Activated effector memory CD4-positive, alpha-beta T cell treated with anti-CD3 and anti-CD28 coated beads, Interleukin-2, amount 50 U/mL, for 16 hours (primary cell): Measurements from ENCODE around the gene RIPOR2.
"Not testable (repeated sequence)": the region's sequence is repeated elsewhere in the genome, so short reads cannot be mapped to it uniquely, and the experiment has no call there.

ENCODE experiments used
- DNase-seq: peaks from one replicate; pipeline ENCODE4 v3.0.0-alpha.2; 2020

RIPOR2 gene

DNA sequence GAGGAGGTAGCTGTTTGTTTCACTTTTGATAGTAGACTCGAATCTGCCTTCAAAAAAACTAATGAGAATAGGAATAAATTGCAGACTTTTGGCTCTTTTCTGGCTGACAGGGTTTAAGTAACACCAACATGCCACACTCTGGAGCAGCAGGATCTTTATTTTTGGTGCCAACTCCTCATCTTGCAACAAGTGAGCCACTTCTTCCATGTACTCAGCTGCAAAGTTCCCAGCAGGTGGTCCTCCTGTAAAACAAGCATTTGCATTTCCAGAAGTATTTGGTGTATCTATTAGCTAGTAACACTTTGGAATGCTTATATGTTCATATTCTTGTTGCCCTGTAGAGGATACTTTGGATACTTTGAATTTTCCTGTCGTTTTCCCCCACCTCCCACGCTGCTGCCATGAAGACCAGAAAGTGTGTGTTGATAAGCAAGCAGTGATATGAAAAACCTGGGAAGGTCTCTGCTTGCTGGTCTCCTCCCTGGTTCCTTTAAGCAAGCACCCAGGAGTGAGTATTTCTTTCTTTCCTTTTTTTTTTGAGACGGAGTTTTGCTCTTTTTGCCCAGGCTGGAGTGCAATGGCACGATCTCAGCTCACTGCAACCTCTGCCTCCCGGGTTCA, 138.1 kb downstream of the RIPOR2 start:
- DNase-seq, result no peak

DNA sequence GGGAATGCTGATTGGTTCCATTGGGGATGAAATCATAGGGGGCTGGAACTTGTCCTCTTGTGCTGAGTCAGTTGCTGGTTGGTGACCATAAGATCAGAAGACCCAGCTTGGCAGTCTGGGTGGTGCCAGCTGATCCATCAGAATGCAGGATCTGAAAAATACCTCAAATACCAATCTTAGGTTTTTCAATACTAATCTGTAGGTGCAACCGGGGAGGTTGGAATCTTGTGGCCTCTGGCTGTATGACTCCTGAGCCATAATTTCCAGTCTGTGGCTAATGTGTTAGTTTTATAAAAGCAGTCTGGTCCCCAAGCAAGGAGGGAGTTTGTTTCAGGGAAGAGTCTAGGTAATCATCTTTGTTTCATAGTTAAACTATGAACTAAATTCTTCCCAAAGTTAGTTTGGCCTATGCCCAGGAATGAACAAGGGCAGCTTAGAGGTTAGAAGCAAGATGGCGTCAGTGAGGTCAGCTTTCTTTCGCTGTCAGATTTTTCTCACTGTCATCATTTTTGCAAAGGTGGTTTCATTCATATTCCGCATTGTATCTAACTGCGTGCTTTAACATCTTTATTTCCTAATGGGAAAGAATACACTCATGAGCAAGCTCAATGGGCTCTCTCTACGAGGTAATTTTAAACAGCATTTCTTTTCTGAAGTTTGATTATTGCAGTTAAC, 139.0 kb downstream of the RIPOR2 start:
- DNase-seq, result no peak

DNA sequence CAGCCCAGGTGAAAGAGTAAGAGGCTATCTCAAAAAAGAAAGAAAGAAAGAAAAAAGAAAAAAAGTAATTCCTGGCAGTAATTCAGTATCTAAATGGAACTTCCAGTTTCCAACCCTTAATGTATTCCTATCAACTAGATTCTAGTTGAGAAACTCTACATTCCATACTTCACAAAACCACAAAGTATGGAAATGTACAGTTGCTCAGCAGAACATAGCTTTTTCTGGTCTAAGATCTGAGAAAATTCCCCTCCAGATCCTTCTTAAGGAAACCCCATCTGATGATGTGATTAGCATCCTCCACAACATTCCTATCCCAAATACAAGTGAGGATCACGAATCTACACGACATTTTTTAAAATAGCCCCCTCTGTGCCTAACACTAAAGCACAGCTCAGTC, 140.7 kb downstream of the RIPOR2 start:
- no peak for DNase-seq

DNA sequence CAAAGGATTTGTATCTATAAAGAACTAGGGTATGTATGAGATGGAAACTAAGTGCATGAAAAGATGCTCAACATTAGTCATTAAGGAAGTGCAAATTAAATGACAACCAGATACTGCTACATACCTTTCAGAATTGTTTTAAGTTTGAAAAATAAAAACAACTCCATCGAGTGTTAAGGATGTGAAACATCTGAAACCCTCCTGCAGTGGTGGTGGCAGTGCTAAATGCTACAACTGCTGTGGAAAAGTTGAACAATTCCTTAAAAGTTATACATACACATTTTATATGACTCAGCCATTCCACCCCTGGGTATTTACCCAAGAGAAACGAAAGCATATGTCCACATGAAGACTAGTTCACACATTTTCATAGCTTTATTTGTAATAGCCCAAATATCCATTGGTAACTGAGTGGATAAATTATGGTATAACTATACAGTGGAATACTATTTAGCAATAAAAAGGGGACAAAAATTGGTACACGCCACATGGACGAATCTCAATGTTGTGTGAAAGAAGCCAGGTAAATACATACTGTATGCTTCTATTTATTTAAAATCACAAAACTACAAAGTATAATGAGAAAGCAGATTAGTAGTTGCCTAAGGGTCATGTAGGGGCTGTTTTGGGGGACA, 147.6 kb downstream of the RIPOR2 start:
- no peak for DNase-seq

DNA sequence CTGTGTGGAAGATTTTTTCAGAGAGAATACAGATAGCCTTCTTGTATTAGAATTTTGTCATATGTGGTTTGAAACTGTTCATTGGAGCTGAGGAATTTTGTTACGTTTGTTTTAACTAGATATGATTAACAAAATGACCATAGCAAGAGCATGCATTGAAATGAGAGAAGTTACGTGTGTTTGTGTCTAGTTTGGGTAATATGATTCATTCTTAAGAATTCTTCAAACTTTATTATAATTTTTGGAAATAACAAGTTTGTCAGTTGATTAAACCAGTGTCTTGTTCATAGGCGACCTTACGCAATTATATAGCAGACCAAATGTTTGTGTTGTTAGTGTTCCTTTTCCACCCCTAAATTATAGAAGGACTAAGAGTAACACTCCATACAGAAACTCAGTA, 155.6 kb downstream of the RIPOR2 start:
- no peak for DNase-seq

DNA sequence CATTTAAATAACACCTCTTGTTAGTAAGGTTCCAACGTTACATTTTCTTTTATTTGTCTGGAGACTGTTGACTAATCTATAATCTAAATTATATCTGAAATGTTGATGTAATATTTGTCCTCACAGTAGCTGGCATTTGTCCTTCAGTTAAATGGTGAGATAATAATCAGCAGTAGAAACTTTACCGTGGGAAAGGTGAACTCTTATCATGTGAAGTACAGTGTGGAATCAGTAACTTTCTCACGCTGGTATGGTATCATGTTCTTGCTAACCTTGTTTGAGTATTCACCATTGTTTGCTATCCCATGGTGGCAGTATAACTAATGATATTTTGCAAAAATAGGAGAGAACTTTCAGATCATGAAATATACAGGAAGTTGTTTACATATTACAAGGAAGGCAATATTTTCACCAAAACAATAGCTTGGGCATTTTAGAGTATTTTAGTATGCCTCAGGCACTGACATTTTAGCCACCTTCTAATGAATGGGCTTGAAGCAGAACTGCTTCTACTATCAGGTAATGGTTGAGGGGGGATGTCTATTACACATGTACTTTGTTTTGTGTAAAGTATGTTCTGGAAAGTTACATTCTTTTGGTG, 156.2 kb downstream of the RIPOR2 start:
- no peak for DNase-seq

DNA sequence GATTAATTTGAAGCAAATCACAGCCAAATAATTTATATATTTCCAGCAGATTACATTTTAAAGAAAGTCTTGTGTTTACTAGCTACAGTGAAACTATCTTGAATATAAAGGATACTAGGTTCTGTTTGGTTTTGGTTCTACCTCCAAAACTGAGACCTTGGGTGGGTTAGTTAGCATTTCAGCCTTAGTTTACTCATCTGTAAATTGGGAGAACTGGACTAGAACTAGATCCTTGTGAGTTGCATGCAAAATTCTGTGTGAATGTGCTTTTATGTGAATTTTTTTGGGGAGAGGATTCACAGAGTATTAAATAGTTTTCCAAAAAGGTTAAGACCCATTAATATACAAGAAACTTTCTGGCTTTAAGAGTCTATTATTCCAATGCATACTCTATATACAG, 156.9 kb downstream of the RIPOR2 start:
- DNase-seq, result no peak

DNA sequence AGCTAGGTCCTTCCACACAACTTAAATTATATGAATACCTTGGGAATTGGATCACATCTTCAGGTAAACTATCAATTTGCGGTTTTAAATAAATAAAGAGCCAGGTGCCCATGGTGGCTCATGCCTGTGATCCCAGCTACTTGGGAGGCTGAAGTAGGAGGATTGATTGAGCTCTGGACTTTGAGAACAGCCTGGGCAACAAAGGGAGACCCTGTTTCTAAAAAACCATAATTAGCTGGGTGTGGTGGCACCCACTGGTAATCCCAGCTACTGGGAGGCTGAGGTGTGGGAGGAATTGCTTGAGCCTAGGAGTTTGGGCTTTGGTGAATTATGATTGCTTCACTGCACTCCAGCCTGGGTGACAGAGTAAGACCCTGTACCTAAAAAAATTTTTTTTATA, 157.6 kb downstream of the RIPOR2 start:
- no peak for DNase-seq

DNA sequence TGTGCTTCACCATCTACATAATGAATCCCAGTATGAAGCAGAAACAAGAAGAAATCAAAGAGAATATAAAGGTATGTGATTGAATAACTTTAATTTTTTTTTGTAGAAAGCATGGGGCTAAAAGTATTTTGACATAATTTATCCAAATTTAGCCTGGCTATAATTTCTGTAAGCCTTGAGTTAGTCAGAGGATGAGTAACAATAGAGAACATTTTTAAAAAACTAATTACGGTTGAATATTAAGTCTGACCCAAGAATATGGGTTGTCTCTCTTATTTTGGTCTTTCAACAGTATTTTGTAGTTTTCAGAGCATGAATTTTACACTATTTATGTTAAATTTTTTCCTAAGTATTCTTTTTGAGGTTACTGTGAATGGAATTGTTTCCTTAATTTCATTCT, 158.5 kb downstream of the RIPOR2 start:
- DNase-seq, result no peak

DNA sequence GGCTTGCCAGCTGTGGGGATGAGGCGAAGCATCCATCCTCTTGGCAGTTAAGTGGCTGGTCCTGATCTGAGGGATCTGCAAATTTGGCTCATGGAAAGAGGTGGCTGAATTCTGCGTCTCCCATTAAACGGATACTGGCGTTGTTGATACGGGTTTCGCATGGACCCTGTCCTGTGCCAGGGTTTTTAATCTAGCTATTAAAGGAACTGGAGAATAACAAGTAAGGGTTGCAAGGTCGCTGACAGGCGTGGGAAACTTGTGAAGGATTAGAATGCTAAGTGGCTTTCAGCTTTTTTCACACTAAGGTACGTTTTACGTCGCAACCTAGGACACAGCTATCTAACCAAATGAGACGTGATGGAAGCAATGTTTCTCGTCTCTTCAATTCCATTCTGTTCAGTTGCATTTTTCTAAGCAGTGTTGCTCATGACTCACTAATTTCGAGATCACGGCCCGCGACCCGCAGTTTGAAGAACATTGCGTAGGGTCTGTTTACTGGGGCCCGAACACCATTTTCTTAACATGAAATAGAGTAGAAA, 160.2 kb downstream of the RIPOR2 start:
- DNase-seq, result peak; percentile 80

DNA sequence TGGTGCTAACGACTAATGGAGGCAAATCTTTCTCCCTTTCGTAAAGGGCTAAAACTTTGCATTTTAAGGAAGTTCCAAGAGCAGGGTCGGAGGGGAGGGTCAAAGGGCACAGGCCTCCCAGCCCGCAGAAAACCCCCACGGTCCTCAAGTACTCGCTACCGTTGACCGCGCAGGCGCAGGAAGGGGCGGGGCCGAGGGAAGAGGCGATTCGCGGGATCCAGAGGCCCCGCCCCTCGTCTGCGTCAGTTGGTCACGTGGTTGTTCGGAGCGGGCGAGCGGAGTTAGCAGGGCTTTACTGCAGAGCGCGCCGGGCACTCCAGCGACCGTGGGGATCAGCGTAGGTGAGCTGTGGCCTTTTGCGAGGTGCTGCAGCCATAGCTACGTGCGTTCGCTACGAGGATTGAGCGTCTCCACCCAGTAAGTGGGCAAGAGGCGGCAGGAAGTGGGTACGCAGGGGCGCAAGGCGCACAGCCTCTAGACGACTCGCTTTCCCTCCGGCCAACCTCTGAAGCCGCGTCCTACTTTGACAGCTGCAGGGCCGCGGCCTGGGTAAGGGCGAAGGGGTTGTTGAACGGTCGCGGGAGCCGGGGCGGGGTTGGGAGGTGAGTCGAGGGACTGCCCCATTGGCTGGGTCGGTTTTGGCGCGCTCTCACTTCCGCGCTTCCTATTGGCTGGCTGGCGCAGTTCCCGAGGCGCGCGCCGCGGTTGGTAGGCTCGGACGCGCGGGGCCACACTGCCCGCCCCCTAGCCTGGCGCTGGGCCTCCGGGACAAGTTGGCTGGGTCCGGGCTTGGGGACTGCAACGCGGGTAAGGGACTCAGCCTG, 160.9 kb downstream of the RIPOR2 start, which contains the start of gene GMNN:
Gene GMNN (plus strand): TSS at position 242 of the 824 bp plus-strand sequence. CDS start 2,310 bp downstream, outside the sequence.
- DNase-seq, result peak; percentile 99

DNA sequence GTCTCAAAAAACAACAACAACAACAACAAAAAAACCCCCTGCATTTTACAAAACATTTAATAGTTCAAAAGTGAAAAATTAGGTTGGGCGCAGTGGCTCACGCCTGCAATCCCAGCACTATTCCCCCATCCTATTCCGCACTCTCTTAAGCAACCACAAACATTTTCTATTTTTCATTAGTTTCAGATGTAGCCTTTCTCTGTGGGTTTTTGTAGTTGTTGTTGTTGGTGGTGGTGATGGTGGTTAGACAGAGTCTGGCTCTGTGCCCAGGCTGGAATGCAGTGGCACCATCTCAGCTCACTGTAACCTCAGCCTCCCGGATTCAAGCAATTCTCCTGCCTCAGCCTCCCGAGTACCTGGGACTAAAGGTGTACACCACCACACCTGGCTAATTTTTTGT, 167.4 kb downstream of the RIPOR2 start:
- DNase-seq, result no peak

DNA sequence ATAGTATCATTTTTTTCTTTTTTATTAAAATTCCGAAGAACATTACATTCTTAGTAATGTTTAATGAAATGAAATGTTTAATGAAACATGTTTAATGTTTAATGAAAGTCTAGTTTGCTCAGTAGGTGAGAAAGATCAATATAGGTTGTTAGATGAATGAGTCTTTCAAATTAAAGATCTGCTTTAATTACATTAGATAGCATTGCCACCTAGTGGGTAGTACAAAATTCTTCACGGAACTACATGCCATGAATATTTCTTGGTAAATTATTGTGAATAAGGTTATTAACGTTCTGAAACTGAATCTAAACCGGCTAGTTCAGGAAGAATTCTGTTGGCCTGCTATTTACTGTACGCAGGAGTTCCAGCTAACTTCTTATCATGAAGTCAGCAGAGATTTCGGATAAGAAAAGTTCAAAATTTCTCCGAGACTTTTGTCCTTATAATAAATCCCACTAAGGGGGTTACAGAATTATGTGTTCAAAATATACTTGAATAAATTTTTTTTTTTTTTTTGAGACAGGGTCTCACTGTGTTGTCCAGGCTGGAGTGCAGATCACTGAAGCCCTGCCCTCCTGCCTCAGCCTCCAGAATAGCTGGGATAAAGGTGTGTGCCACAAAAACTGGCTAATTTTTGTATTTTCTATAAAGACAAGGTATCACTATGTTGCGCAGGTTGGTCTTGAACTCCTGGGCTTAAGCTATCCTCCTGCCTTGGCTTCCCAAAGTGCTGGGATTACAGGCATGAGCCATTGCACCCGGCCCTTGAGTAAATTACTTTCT, 168.9 kb downstream of the RIPOR2 start:
- DNase-seq, result no peak

DNA sequence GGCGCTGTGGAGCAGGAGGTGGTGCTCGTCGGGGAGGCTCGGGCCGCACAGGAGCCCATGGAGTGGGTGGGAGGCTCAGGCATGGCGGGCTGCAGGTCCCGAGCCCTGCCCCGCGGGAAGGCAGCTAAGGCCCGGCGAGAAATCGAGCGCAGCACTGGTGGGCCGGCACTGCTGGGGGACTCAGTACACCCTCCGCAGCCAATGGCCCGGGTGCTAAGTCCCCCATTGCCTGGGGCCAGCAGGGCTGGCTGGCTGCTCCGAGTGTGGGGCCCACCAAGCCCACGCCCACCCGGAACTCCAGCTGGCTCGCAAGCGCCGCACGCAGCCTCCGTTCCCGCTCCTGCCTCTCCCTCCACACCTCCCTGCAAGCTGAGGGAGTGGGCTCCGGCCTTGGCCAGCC, 169.8 kb downstream of the RIPOR2 start:
- not testable (repeated sequence) for DNase-seq

DNA sequence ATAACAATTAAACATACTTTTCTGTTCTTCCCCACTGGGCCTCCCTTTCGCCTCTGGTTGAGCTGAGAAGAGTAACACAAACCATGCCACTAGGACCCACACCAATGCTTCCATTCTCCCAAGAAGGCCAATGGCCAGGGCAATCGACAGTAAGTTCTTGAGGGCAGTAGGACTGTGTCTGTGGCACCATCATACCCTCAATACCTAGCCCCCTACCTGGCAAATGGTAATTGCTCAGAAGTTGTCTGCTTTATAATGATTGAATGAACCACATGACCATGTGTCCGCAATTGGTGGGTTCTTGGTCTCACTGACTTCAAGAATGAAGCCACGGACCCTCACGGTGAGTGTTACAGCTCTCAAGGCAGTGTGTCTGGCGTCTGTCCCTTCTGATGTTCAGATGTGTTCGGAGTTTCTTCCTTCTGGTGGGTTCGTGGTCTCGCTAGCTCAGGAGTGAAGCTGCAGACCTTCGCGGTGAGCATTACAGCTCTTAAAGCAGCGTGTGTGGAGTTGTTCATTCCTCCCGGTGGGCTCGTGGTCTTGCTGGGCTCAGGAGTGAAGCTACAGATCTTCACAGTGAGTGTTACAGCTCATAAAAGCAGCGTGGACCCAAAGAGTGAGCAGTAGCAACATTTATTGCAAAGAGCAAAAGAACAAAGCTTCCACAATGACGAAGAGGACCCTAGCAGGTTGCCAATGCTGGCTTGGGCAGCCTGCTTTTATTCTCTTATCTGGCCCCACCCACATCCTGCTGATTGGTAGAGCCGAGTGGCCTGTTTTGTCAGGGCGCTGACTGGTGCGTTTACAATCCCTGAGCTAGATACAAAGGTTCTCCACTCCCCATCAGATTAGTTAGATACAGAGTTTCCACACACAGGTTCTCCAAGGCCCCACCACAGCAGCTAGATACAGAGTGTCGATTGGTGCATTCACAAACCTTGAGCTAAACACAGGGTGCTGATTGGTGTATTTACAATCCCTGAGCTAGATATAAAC, 170.6 kb downstream of the RIPOR2 start:
- DNase-seq, result not testable (repeated sequence)

DNA sequence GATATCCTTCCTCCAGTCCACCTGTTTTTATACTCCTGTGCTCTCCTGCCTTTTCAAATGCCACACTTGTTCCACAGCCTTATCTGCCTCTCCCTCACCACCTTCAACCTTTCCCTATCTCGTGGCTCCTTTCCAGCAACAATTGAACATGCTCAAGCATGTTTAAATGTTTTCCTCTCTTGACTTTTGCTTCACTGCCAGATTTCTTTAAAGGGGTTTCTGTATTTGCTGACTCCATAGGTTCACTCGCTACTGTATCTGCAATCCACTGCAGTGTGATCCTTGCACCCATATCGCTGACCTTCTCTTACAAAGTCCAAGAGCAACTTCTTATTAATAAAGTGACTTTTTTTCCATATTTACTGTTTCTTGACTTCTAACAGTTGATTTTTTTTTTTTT, 172.2 kb downstream of the RIPOR2 start:
- DNase-seq, result no peak

DNA sequence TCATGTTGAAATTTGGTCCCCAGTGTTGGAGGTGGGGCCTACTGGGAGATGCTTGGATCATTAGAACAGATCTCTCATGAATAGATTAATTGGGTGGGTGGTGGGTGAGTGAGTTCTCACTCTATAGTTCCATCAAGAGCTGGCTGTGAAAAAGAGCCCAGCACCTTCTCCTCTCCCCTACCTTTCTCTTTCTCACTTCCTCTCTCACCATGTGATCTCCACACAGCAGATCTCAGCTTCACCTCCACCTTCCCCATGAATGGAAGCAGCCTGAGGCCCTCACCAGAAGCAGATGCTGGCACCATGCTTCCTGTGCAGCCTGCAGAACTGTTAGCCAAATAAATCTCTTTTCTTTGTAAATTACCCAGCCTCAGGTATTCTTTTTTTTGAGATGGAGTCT, 173.9 kb downstream of the RIPOR2 start:
- no peak for DNase-seq

DNA sequence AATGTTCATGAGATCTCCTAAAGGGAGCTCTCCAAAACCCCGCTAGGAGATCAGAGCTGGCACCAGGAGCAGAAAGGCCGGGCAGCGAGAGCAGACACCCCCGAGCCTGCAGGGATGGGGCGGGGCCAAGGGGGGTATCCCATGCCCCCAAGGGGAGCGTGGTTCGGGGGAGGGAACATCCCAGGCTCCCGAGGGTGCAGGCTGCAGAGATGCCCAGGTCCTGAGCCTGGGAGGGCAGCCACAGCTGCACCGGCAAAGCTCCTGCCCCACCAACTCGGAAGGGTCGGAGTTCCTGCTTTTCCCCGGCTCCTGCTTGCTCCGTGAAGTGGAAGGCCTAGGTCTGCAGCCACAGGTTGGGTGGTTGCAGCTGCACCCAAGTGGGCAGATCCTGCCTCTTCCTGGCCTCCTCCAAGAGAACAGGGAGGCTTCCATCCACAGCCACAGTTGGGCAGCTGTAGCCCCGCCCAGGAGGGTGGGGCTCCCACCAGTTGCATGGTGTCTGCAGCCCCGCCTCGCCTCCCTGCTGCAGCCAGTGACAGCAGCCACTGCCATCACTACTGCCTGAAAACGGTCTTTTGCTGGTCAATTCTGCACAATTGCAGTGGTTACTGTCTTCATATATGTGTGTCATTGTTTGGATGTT, 174.4 kb downstream of the RIPOR2 start:
- no peak for DNase-seq

DNA sequence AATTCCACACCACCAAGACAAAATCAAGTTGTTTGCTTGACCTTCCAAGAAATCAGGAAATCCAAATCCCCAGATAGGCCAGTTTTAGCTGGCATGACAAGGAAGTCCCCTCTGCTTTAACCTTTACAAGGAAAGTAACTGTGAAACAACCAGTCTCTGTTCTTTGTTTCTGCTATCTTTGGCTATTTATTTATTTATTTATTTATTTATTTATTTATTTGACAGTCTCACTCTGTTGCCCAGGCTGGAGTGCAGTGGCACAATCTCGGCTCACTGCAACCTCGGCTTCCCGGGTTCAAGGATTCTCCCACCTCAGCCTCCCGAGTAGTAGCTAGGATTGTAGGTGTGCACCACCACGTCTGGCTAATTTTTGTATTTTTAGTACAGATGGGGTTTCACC, 175.6 kb downstream of the RIPOR2 start:
- no peak for DNase-seq

DNA sequence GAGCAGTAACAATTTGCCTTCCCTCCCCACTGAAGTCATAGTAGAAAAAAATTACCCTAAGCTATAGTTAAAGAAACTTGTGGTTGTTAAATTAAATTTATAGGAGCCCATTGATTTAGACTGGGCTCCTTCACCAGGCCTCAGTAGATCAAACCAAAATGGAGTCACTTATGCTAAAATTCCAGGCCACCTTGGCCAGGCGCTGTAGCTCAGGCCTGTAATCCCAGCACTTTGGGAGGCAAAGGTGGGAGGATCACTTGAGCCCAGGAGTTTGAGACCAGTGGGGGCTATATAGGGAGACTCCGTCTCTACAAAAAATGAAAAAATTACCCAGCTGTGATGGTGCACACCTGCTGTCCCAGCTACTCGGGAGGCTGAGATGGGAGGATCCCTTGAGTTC, 176.0 kb downstream of the RIPOR2 start:
- DNase-seq, result no peak
